Common myeloid progenitor, CD34-positive (primary cell): ENCODE measurements around the gene IFTAP.
A peak's percentile ranks its signal among the peaks of the same experiment; 100 is the strongest.

Experiments used
- CTCF ChIA-PET: fragments of 350-600 bp; sonication (Branson Sonifier 250); formaldehyde crosslinking; loops from one replicate; lab custom pipeline; 2021; ENCODE audit warnings: antibody characterized with exemption; lab: Charles Lee
- POLR2A ChIA-PET: fragments of 350-600 bp; sonication (Branson Sonifier 250); formaldehyde crosslinking; loops from one replicate; lab custom pipeline; 2021; ENCODE audit warnings: antibody characterized with exemption; lab: Charles Lee
- DNase-seq, 3 donors: peaks; one replicate each; pipeline versions ENCODE4 v3.0.0 to v3.0.0-alpha.2; 2013
- H3K27ac ChIP-seq, 2 experiments: 1 replicate in 1 of 2; 2 replicates in 1 of 2; pipeline ENCODE4 v1.7.0; 2013; ENCODE audit warnings: inconsistent platforms in 2 of 2, low read length in 2 of 2, mild to moderate bottlenecking in 2 of 2, low read depth in 1 of 2, moderate library complexity in 1 of 2; ENCODE audit not compliant: severe bottlenecking in 2 of 2, insufficient read depth in 1 of 2, poor library complexity in 1 of 2
- H3K27me3 ChIP-seq, 5 experiments: replicated peaks in 2 of 5; 1 replicate in 3 of 5; 2 replicates in 2 of 5; pipeline versions ENCODE4 v1.6.1 to v1.7.0; 2013; ENCODE audit warnings: low read length in 4 of 5, mild to moderate bottlenecking in 2 of 5, moderate library complexity in 2 of 5, inconsistent platforms in 1 of 5; ENCODE audit not compliant: insufficient read depth in 5 of 5, control insufficient read depth in 4 of 5
- H3K36me3 ChIP-seq, 4 experiments: 1 replicate in 2 of 4; 2 replicates in 2 of 4; pipeline versions ENCODE4 v1.6.1 to v1.7.0; 2013; ENCODE audit warnings: low read length in 3 of 4, control low read depth in 1 of 4, mild to moderate bottlenecking in 1 of 4; ENCODE audit not compliant: control insufficient read depth in 4 of 4, insufficient read depth in 4 of 4
- H3K4me1 ChIP-seq, 4 experiments: 1 replicate in 3 of 4; 2 replicates in 1 of 4; pipeline versions ENCODE4 v1.6.1 to v1.7.1; 2013; ENCODE audit warnings: low read length in 3 of 4, mild to moderate bottlenecking in 3 of 4, control low read depth in 1 of 4, inconsistent platforms in 1 of 4, moderate library complexity in 1 of 4; ENCODE audit not compliant: control insufficient read depth in 4 of 4, insufficient read depth in 4 of 4; ENCODE audit errors: control extremely low read depth in 1 of 4
- H3K4me3 ChIP-seq, 7 experiments: 1 replicate in 4 of 7; 2 replicates in 3 of 7; pipeline versions ENCODE4 v1.5.1 to v1.7.0; 2013; ENCODE audit warnings: mild to moderate bottlenecking in 7 of 7, low read length in 6 of 7, moderate library complexity in 6 of 7, inconsistent platforms in 2 of 7, low read depth in 2 of 7, control low read depth in 1 of 7; ENCODE audit not compliant: insufficient read depth in 4 of 7, control insufficient read depth in 1 of 7; ENCODE audit errors: extremely low read depth in 1 of 7
- H3K9me3 ChIP-seq, 5 experiments: 1 replicate in 4 of 5; 2 replicates in 1 of 5; pipeline versions ENCODE4 v1.6.1 to v1.7.1; 2013; ENCODE audit warnings: low read length in 4 of 5, mild to moderate bottlenecking in 2 of 5, inconsistent platforms in 1 of 5, low read depth in 1 of 5, moderate library complexity in 1 of 5; ENCODE audit not compliant: control insufficient read depth in 4 of 5, insufficient read depth in 2 of 5; ENCODE audit errors: control extremely low read depth in 1 of 5
- WGBS: methylation state at CpG from one replicate; pipeline ENCODE4 v1.1.5; 2013; ENCODE audit not compliant: insufficient coverage; 5-methylcytosine and 5-hydroxymethylcytosine counted together

The IFTAP gene

GRCh38 chr11:36577859-36578258, 16.4 kb upstream of the IFTAP start:
- DNase-seq = no peak
- H3K27ac ChIP-seq = no peak overlapping the region
- H3K36me3 ChIP-seq = peaks cover 0 to 5% (median 0%) of the 10 kb centered on the region in 4 experiments
- ChIA-PET POLR2A (no interaction called here), CTCF (interaction anchor here (7.8 kb wide), 1 partner anchor 14 kb away, joined by 50 read pairs; no protein-coding TSS in a partner anchor)
- H3K9me3 ChIP-seq = peaks cover 0 to 14% (median 7%) of the 10 kb centered on the region in 5 experiments
- no CpG with 5 or more reads among the region's 2 CpGs for WGBS
- H3K27me3 ChIP-seq = no peaks in the 10 kb centered on the region
- H3K4me3 ChIP-seq = no peak overlapping the region
- no peaks in the 10 kb centered on the region for H3K4me1 ChIP-seq

GRCh38 chr11:36578458-36578857, 15.8 kb upstream of the IFTAP start:
- H3K4me3 ChIP-seq = no peak overlapping the region
- no peak overlapping the region for H3K27ac ChIP-seq
- no peaks in the 10 kb centered on the region for H3K4me1 ChIP-seq
- no peaks in the 10 kb centered on the region for H3K27me3 ChIP-seq
- no peak for DNase-seq
- H3K9me3 ChIP-seq = peaks cover 0 to 14% (median 7%) of the 10 kb centered on the region in 5 experiments
- ChIA-PET POLR2A (no interaction called here), CTCF (interaction anchor here (7.8 kb wide), 1 partner anchor 15 kb away, joined by 50 read pairs; no protein-coding TSS in a partner anchor)
- peaks cover 0 to 5% (median 0%) of the 10 kb centered on the region in 4 experiments for H3K36me3 ChIP-seq
- WGBS = no CpG with 5 or more reads among the region's 1 CpG

- peaks cover 0 to 12% (median 7%) of the 10 kb centered on the region in 5 experiments for H3K9me3 ChIP-seq
- no peak overlapping the region for H3K27ac ChIP-seq
- H3K4me1 ChIP-seq = no peaks in the 10 kb centered on the region
- 100% methylated on average over 2 of the region's 2 CpGs for WGBS
- CTCF ChIA-PET = interaction anchor here (0.9 to 1.6 kb wide), 3 partner anchors 8 to 15 kb away, joined by 3 read pairs; no protein-coding TSS in a partner anchor
- POLR2A ChIA-PET = no interaction called here
- H3K36me3 ChIP-seq = no peaks in the 10 kb centered on the region
- DNase-seq = no peak
- H3K27me3 ChIP-seq = no peaks in the 10 kb centered on the region
- H3K4me3 ChIP-seq = no peak overlapping the region
Measured at GRCh38 chr11:36581536-36581935, 12.8 kb upstream of the IFTAP start.

GRCh38 chr11:36583667-36584066, 10.6 kb upstream of the IFTAP start:
- ChIA-PET CTCF (no interaction called here), POLR2A (no interaction called here)
- Histone ChIP-seq H3K4me1 (no peaks in the 10 kb centered on the region), H3K36me3 (no peaks in the 10 kb centered on the region), H3K27ac (no peak overlapping the region), H3K4me3 (no peak overlapping the region), H3K27me3 (peaks cover 0 to 4% (median 0%) of the 10 kb centered on the region in 5 experiments), H3K9me3 (peaks cover 0 to 12% (median 7%) of the 10 kb centered on the region in 5 experiments)
- 90% methylated on average over 3 of the region's 3 CpGs for WGBS
- no peak for DNase-seq

- Histone ChIP-seq H3K27ac (no peak overlapping the region), H3K4me3 (no peak overlapping the region), H3K4me1 (no peaks in the 10 kb centered on the region), H3K36me3 (no peaks in the 10 kb centered on the region), H3K27me3 (peaks cover 0 to 15% (median 3%) of the 10 kb centered on the region in 5 experiments), H3K9me3 (peaks cover 0 to 6% (median 2%) of the 10 kb centered on the region in 5 experiments)
- DNase-seq = peak; percentile 31 to 81 (median 74)
- ChIA-PET POLR2A (no interaction called here), CTCF (interaction anchor here (1.7 to 2.7 kb wide), 2 partner anchors 11 to 23 kb away, joined by 3 to 12 read pairs; no protein-coding TSS in a partner anchor)
Measured at GRCh38 chr11:36586543-36586942, 7.8 kb upstream of the IFTAP start.

- H3K9me3 ChIP-seq = no peaks in the 10 kb centered on the region
- no peak for DNase-seq
- WGBS = 86% methylated on average over 1 of the region's 1 CpG
- H3K27me3 ChIP-seq = peaks cover 0 to 16% (median 3%) of the 10 kb centered on the region in 5 experiments
- no peak overlapping the region for H3K27ac ChIP-seq
- CTCF ChIA-PET = interaction anchor here (1.7 to 2.3 kb wide), 2 partner anchors 12 to 24 kb away, joined by 3 to 9 read pairs; no protein-coding TSS in a partner anchor
- no peaks in the 10 kb centered on the region for H3K36me3 ChIP-seq
- POLR2A ChIA-PET = no interaction called here
- H3K4me3 ChIP-seq = no peak overlapping the region
- no peaks in the 10 kb centered on the region for H3K4me1 ChIP-seq
Measured at GRCh38 chr11:36588099-36588498, 6.2 kb upstream of the IFTAP start.

GRCh38 chr11:36590513-36590912, 3.8 kb upstream of the IFTAP start:
- WGBS = no CpG with 5 or more reads among the region's 4 CpGs
- Histone ChIP-seq H3K27me3 (peaks cover 0 to 16% (median 3%) of the 10 kb centered on the region in 5 experiments), H3K9me3 (no peaks in the 10 kb centered on the region), H3K36me3 (no peaks in the 10 kb centered on the region), H3K27ac (no peak overlapping the region), H3K4me3 (no peak overlapping the region), H3K4me1 (peaks cover 2 to 10% (median 2%) of the 10 kb centered on the region in 4 experiments)
- POLR2A ChIA-PET = no interaction called here
- CTCF ChIA-PET = no interaction called here
- no peak for DNase-seq
